Measurements from ENCODE around the gene TPPP2.

DNA sequence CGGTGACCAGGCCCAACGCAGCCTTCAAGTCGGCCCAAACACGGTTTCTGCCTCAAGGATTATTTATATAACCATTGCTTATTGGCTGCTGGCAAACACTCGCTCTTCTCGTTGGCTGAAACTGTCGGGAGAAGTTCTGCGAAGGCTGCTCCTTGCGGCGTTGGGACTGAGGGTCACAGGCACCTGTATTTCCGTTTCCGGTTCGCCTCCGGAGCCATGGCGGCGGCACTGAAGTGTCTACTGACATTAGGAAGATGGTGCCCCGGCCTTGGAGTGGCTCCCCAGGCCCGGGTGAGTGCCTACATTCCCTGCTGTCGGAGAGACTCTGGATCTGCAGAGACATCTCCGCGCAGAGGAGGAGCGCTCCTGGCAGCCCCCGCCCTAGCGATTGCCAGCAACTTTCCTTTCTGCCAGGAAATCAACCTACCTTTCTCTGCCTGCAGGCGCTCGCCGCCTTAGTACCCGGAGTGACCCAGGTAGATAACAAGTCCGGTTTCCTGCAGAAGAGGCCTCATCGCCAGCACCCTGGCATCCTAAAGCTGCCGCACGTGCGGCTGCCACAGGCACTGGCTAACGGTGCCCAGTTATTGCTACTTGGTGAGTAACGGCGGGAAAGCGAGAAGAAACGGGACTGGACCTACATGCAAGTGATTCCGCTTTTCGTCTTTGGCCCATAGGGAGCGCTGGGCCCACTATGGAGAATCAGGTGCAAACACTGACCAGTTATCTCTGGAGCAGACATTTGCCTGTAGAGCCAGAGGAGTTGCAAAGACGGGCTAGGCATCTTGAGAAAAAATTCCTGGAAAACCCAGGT lies 40.0 kb upstream of the TPPP2 start, which contains the start of gene METTL17:
- TF ChIP-seq POLR2A (IDR thresholded peaks at IDR 0.05; ENCODE audit: low read length) (peak; percentile 86), GATA1 (IDR thresholded peaks at IDR 0.05; ENCODE audit: low read depth, low read length) (no peak)

Measured in erythroblast (primary cell).